ENCODE results near the gene MTG1.

Gene MTG1

GRCh38 chr10:133471300-133472109 is 77.5 kb downstream of the MTG1 start:
- DNase-seq: no peak

Data from activated CD4-positive, alpha-beta T cell treated with anti-CD3 and anti-CD28 coated beads, Interleukin-2, amount 50 U/mL, for 4 hours (primary cell).